ENCODE measurements around the gene DHRS2.
"Not testable (repeated sequence)": the region's sequence is repeated elsewhere in the genome, so short reads cannot be mapped to it uniquely, and the experiment has no call there.

DHRS2 gene

DNA sequence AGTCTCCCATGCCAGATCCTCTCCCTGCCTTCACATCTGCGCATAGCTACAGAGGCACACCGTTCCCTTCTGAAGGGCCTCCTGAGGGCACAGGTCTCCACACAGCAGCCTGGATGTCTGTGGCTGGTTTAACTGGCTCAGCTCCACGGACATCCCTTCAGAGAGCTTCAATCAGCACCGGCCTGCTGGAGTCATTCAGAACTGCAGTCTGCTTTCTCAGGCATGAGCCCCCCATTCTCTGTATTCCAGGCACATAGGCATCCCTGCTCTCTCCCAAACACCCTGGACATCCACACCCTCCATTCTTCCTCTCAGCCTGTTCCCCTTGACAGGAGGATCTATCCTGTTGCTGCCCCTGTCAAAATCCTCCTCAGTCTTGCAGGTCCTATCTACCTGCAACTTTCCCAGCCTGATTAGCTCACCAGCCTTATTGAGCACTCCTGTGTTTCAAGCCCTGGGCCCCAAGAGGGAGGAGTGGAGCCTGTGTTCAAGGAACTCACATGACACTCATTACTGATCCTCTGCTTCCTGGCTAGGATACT lies 2.9 kb upstream of the DHRS2 start:
- no peak for DNase-seq

DNA sequence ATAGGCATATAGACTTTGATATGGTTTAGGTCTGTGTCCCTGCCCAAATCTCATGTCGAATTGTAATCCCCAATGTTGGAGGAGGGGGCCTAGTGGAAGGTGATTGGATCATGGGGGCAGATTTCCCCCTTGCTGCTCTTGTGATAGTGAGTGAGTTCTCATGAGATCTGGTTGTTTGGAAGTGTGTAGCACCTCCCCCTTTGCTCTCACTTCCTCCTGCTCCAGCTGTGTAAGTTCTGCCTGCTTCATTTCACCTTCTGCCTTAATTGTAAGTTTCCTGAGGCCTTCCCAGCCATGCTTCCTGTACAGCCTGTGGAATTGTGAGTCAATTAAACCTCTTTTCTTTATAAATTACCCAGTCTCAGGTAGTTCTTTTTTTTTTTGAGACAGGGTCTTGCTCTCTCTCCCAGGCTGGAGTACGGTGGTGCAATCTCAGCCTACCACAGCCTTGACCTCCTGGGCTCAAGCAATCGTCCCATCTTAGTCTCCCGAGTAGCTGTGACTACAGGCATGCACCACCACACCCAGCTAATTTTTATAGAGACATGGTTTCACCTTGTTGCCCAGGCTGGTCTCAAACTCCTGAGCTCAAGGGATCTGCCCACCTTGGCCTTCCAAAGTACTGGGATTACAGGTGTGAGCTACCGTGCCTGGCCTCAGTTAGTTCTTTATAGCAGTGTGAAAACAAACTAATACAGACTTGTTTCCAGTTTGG lies 1.3 kb upstream of the DHRS2 start:
- not testable (repeated sequence) for DNase-seq

DNA sequence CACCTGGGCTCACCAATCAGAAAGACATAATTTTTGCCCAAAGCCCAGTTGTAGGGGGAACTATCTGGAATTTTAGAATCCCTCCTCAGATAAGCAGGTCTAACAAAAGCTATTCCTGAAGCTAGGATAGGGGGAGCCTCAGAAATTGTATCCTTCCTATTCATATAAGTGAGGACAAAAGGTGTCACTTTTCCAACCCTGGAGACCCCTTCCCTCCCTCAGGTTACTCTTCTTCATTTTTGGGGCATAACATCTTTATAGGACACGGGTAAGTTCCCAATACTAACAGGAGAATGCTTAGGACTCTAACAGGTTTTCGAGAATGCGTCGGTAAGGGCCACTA lies 1.1 kb downstream of the DHRS2 start:
- DNase-seq = not testable (repeated sequence)

DNA sequence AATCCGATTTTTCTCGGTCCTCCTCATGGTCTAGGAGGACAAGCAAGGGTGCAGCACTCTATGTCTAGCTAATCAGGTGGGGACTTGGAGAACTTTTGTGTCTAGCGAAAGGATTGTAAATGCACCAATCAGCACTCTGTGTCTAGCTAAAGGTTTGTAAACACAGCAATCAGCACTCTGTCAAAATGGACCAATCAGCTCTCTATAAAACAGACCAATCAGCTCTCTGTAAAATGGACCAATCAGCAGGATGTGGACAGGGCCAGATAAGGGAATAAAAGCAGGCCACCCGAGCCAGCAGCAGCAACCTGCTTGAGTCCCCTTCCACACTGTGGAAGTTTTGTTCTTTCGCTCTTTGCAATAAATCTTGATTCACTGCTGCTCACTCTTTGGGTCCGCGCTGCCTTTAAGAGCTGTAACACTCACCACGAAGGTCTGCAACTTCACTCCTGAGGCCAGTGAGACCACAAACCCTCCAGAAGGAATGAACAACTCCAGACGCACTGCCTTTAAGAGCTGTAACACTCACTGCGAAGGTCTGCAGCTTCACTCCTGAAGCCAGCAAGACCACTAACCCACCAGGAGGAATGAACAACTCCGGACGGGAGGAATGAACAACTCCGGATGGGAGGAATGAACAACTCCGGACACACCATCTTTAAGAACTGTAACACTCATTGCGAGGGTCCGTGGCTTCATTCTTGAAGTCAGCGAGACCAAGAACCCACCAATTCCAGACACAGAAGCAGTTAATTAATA lies 1.7 kb downstream of the DHRS2 start:
- DNase-seq = not testable (repeated sequence)

GRCh38 chr14:23638414-23639047 lies 2.4 kb downstream of the DHRS2 start:
- DNase-seq = no peak

- no peak for DNase-seq
Measured at GRCh38 chr14:23639048-23639890, 3.1 kb downstream of the DHRS2 start.

DNA sequence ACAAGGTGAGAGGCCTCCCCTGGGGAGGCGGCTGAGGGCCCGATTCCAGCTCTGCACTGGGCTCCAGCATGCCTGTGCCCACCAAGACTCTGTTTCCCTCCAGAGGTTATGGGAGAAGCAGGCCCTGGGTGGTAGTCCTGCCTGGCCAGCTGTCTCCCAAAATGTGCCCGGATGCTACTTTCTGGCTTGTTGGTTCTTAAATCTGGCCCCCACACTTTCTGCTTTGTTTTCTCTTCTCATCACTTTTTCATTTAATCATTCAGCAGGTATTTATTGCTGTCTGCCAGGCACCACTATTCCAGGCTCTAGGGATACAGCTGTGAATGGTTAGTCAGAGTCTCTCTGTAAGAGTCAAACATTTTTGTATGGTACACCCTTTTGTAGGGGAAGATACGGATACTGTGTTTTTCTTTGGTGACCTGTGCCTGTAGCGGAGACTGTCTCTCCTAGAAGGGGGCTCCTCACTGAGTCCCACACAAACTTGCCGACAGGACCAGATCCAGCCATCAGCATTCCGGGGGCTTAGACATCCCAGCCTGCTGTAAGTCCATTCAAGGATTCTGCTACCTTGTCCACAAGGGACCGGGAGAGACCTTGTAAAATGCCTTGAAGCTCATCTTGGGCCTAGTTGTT lies 3.8 kb downstream of the DHRS2 start:
- DNase-seq = no peak

DNA sequence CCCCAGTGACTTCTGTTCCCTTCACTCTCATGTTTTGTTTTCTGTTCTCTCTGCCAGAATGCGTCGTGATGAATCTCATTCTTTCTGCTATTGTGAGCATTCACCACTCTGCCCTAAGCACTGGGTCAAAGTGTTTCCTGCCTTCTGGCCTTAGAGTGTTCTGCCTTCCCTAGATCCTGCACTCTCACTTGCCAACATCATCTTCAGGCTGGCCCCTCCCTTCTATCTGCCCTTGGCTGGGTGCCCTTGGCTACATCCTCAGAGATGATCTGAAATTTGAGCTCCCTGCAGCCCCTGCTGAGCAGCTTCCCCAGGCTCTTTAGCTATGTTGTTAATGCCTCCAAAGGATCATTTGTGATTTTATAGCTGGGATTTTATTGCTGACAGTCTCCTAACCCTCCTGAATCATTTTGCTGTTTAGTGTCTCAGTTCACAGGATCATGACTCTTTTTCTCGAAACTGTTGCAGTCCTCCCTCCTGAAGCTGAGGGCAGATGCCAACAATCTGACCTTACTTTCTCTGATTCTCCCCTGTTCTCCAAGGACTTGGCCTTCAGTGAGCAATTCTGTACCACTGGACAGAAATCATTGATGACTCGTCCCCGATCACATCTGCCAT lies 4.5 kb downstream of the DHRS2 start:
- DNase-seq = no peak

DNA sequence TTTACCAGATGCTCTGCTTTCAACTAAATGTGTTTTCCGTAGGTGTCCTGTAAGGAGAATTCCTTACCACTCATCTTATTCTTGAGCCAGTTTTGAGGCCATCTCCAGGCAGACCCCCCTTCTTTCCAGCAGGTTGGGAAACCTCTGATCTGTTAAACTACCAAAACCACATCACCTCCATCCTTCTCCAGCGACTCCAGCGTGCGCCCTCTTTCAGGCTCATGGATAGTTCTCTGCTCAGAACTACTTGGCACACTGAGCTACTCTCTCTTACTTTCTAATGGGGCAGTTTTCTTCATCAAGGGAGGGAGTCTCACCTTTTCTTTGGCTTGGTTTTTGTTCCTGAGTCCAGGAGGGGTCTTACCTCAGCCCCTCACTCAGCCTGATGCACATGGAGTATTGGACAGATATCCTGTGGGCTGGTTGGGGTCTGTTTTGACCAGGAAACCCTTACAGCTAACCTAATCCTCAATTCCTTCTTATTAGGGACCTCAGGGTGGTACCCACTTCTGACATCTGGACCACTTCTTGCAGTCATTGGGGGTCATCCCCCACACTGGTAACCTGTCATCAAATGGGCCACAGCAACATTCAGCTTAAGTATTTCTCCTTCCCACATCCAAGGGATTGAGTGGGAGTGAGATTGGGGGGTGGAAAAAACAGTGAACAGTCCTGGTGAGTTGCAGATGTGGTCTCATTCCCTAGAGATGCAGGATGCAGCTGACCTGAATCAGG lies 5.2 kb downstream of the DHRS2 start:
- no peak for DNase-seq

GRCh38 chr14:23641915-23642588 lies 5.9 kb downstream of the DHRS2 start:
- no peak for DNase-seq

DNA sequence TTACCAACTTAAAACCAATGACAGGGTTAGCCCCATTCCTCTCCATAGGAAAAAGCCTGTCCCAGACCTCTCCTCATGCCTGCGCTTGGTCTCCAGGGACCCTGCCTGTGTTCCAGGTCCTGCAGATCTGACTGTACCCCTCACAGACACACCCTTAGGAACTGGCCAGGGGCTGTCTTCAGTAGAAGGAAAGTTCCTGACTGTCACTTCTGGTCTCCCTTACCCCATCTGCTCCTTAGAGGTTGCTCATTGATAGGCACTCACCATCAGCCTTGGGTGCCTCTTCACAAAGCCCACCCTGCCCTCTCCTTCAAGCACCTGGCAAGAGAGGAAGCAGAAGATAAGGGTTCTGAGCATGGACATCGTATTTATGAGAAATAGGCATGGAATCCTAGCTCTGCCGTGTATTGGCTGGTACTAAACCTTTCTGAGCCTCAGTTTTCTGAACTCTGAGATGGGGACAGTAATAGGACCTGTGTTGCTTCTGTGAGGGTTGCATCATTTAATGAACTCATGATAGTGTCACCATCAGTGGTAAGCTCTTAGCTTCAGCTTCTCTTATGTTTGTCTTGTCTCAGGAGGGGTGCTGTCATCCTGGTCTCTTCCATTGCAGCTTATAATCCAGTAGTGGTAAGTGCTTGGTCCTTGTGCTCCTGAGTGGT lies 7.5 kb downstream of the DHRS2 start:
- DNase-seq = no peak

GRCh38 chr14:23644195-23644918 lies 8.2 kb downstream of the DHRS2 start:
- DNase-seq = no peak

DNA sequence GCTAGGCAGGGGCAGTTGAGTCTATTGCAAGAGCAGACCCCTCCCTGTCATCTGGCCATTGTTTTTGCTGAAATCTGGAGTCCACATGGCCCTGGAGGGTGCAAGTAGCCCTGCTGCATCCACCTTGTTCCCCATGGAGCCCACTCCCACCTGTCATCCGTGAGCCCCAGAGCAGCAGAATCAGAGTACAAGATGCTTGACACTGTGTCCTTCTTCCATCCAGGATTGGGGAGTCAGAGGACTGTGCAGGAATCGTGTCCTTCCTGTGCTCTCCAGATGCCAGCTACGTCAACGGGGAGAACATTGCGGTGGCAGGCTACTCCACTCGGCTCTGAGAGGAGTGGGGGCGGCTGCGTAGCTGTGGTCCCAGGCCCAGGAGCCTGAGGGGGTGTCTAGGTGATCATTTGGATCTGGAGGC lies 8.8 kb downstream of the DHRS2 start:
- no peak for DNase-seq

GRCh38 chr14:23645504-23645811 lies 9.3 kb downstream of the DHRS2 start:
- no peak for DNase-seq

DNA sequence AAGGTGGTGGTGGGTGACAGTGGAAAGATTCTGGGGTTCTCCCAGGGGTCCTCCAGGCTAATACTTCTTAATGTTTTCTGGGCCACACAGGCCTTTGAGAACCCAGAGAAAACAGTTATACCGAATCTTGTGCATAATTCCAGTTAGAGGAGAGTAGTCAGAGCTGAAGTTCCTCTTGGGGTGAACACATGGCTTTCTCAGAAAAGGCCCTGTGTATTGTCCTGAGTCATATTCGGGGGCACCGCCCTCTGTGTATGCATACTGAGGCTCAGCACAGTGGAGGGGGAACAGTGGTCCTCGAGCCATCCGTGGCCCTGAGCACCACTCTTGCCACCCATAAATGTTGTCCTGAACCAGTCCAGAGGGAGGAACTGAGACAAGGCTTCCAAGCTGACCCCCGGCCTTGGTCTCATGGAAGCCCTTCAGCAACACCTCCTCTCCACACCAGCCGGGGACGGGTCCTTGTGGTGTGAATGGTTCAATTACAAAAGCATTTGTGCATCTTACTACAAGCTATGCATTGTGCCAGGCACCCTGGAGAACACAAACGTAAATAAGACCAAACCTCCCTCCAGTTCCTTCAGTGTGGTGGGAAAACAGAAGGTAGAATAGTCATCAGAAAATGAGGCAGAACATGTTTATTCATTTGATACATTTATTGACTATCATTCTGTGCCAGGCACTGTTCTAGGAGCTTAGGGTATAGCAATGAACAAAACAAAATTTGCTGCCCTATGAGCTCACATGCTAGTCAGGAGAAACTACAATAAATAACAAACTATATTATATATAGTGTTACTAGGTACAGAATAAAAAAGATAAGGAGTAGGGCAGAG lies 9.9 kb downstream of the DHRS2 start:
- no peak for DNase-seq

- peak; percentile 5 for DNase-seq
Measured at GRCh38 chr14:23646648-23647549, 10.7 kb downstream of the DHRS2 start.

- no peak for DNase-seq
Measured at GRCh38 chr14:23647619-23648018, 11.5 kb downstream of the DHRS2 start.
